Fibroblast of lung (primary cell): Measurements from ENCODE around the gene NHLRC2. TPM values are rescaled to one million over a fixed set of nuclear protein-coding genes. Genes with fewer than 3 reads are reported as not detected.

Source experiments
- DNase-seq, 2 donors: peaks; one replicate each; pipeline versions ENCODE4 v3.0.0 to v3.0.0-alpha.2; 2010; ENCODE audit warnings: low read depth in 2 of 2
- H2AFZ ChIP-seq: 2 replicates; pipeline ENCODE4 v1.5.1; 2012; ENCODE audit warnings: low read length, control low read depth, inconsistent platforms
- H3K27ac ChIP-seq: 2 replicates; pipeline ENCODE4 v1.5.1; 2011; ENCODE audit warnings: low read length, control low read depth; ENCODE audit not compliant: insufficient read depth
- H3K27me3 ChIP-seq: 2 replicates; pipeline ENCODE4 v1.5.1; 2011; ENCODE audit warnings: mild to moderate bottlenecking, low read length; ENCODE audit not compliant: control insufficient read depth, insufficient read depth
- H3K36me3 ChIP-seq: 2 replicates; pipeline ENCODE4 v1.5.1; 2011; ENCODE audit warnings: low read length; ENCODE audit not compliant: control insufficient read depth, insufficient read depth
- H3K4me1 ChIP-seq: 2 replicates; pipeline ENCODE4 v1.5.1; 2011; ENCODE audit warnings: low read length; ENCODE audit not compliant: control insufficient read depth, insufficient read depth; ENCODE audit errors: extremely low read depth
- H3K4me2 ChIP-seq: 2 replicates; pipeline ENCODE4 v1.5.1; 2011; ENCODE audit warnings: low read length, control low read depth; ENCODE audit not compliant: insufficient read depth; ENCODE audit errors: extremely low read depth
- H3K4me3 ChIP-seq, 4 experiments: fragments of 200-600 bp in 1 of 4; sonication (generic) in 1 of 4; replicated peaks in 1 of 4; 2 replicates each; pipeline ENCODE4 v1.5.1; 2011 to 2016; ENCODE audit warnings: low read length in 4 of 4, low read depth in 3 of 4, mild to moderate bottlenecking in 3 of 4, control low read depth in 2 of 4, inconsistent platforms in 1 of 4, mixed read lengths in 1 of 4; ENCODE audit not compliant: insufficient read depth in 1 of 4; ENCODE audit errors: control extremely low read depth in 1 of 4
- H3K79me2 ChIP-seq: 2 replicates; pipeline ENCODE4 v1.5.1; 2012; ENCODE audit warnings: mild to moderate bottlenecking, low read length, inconsistent platforms; ENCODE audit not compliant: control insufficient read depth, insufficient read depth
- H3K9ac ChIP-seq: 2 replicates; pipeline ENCODE4 v1.5.1; 2011; ENCODE audit warnings: mild to moderate bottlenecking, low read length, control low read depth; ENCODE audit not compliant: insufficient read depth
- H3K9me3 ChIP-seq: 2 replicates; pipeline ENCODE4 v1.5.1; 2012; ENCODE audit warnings: low read depth, low read length; ENCODE audit not compliant: control insufficient read depth, insufficient read depth
- H4K20me1 ChIP-seq: 2 replicates; pipeline ENCODE4 v1.5.1; 2011; ENCODE audit warnings: low read length; ENCODE audit not compliant: control insufficient read depth, insufficient read depth; ENCODE audit errors: extremely low read depth
- EZH2 ChIP-seq: IDR thresholded peaks from 2 replicates; pipeline ENCODE4 v1.5.1; 2012; ENCODE audit warnings: low read length, control low read depth, mild to moderate bottlenecking; ENCODE audit errors: missing control alignments
- polyA plus RNA-seq, 2 donors: library from polyadenylated mRNA; depleted of rRNA in 1 of 2; stranded (reverse) in 1 of 2; unstranded in 1 of 2; fragments of >200 nt; gene quantifications; 2 replicates each; pipeline ENCODE4 v1.2.1, GENCODE V29; 2011 to 2012; ENCODE audit warnings: missing spikeins in 1 of 2
- total RNA-seq: library from RNA; depleted of rRNA; stranded (reverse); fragments of >200 nt; gene quantifications from 2 replicates; pipeline ENCODE4 v1.2.1, GENCODE V29; 2014
- TF ChIP-seq, protein P1 (sequence below), 2 donors: IDR thresholded peaks in 1 of 2; conservative IDR thresholded peaks in 1 of 2; 1 replicate in 1 of 2; 2 replicates in 1 of 2; pipeline ENCODE4 v1.5.1; 2011 to 2012; ENCODE audit warnings: low read length in 2 of 2, control low read depth in 1 of 2, inconsistent platforms in 1 of 2, low read depth in 1 of 2, mild to moderate bottlenecking in 1 of 2

The NHLRC2 gene
- total and polyA plus RNA-seq, 2 donors (not counting 1 experiment from before 2014, with no cell fraction given): 10.1 to 11.9 TPM

- Histone ChIP-seq H2AFZ (no peak overlapping the region), H4K20me1 (no peaks in the 10 kb centered on the region), H3K79me2 (no peaks in the 10 kb centered on the region), H3K27ac (no peak overlapping the region), H3K4me1 (no peaks in the 10 kb centered on the region), H3K9me3 (no peaks in the 10 kb centered on the region), H3K4me3 (no peak overlapping the region), H3K4me2 (no peak overlapping the region), H3K9ac (no peak overlapping the region), H3K36me3 (no peaks in the 10 kb centered on the region), H3K27me3 (no peaks in the 10 kb centered on the region)
- DNase-seq: no peak
- TF ChIP-seq EZH2: no peak
- TF ChIP-seq, protein P1, sequence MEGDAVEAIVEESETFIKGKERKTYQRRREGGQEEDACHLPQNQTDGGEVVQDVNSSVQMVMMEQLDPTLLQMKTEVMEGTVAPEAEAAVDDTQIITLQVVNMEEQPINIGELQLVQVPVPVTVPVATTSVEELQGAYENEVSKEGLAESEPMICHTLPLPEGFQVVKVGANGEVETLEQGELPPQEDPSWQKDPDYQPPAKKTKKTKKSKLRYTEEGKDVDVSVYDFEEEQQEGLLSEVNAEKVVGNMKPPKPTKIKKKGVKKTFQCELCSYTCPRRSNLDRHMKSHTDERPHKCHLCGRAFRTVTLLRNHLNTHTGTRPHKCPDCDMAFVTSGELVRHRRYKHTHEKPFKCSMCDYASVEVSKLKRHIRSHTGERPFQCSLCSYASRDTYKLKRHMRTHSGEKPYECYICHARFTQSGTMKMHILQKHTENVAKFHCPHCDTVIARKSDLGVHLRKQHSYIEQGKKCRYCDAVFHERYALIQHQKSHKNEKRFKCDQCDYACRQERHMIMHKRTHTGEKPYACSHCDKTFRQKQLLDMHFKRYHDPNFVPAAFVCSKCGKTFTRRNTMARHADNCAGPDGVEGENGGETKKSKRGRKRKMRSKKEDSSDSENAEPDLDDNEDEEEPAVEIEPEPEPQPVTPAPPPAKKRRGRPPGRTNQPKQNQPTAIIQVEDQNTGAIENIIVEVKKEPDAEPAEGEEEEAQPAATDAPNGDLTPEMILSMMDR (conservative IDR thresholded peaks at IDR 0.05 in 1 of 2, IDR thresholded peaks at IDR 0.05 in 1 of 2; ENCODE audit: low read depth in 1 of 2, low read length in 2 of 2): no peak
These were observed 61.6 kb downstream of the NHLRC2 start for GRCh38 chr10:113916053-113916452.

DNA sequence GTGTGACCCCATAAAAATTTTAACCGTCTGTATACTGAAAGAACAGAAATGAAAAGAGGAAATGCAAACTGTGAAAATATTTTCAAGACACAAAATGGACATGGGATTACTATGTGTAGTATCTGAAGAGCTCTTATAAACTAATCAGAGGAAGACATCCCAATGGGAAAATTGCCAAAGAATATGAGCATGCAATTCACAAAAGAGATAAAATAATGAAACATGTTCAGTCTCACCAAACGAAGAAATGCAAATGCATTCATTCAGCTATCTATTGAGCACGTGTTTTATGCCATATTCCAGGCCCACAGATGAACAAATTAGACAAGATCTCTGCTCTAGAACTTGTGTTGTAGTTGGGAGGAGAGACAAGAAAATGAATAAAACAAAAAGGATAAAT, 63.2 kb downstream of the NHLRC2 start:
- no peaks in the 10 kb centered on the region for H3K4me1 ChIP-seq
- no peak overlapping the region for H3K4me3 ChIP-seq
- no peaks in the 10 kb centered on the region for H3K27me3 ChIP-seq
- H2AFZ ChIP-seq: no peak overlapping the region
- no peak for TF ChIP-seq EZH2
- TF ChIP-seq, protein P1 (conservative IDR thresholded peaks at IDR 0.05 in 1 of 2, IDR thresholded peaks at IDR 0.05 in 1 of 2; ENCODE audit: low read depth in 1 of 2, low read length in 2 of 2): no peak
- H4K20me1 ChIP-seq: no peaks in the 10 kb centered on the region
- DNase-seq: no peak
- H3K9me3 ChIP-seq: no peaks in the 10 kb centered on the region
- H3K9ac ChIP-seq: no peak overlapping the region
- H3K4me2 ChIP-seq: no peak overlapping the region
- no peak overlapping the region for H3K27ac ChIP-seq
- H3K36me3 ChIP-seq: no peaks in the 10 kb centered on the region
- H3K79me2 ChIP-seq: no peaks in the 10 kb centered on the region

- Histone ChIP-seq H3K4me2 (no peak overlapping the region), H3K27me3 (no peaks in the 10 kb centered on the region), H3K79me2 (no peaks in the 10 kb centered on the region), H2AFZ (no peak overlapping the region), H4K20me1 (no peaks in the 10 kb centered on the region), H3K9me3 (no peaks in the 10 kb centered on the region), H3K36me3 (no peaks in the 10 kb centered on the region), H3K9ac (no peak overlapping the region), H3K4me1 (no peaks in the 10 kb centered on the region), H3K27ac (no peak overlapping the region), H3K4me3 (no peak overlapping the region)
- TF ChIP-seq EZH2: no peak
- TF ChIP-seq, protein P1 (conservative IDR thresholded peaks at IDR 0.05 in 1 of 2, IDR thresholded peaks at IDR 0.05 in 1 of 2; ENCODE audit: low read depth in 1 of 2, low read length in 2 of 2): no peak
- no peak for DNase-seq
These were observed 65.7 kb downstream of the NHLRC2 start for GRCh38 chr10:113920114-113920513.
